GM23338 (cell line): ENCODE results near the gene KAZN. TPM values are rescaled to one million over a fixed set of nuclear protein-coding genes. Genes with fewer than 3 reads are reported as not detected.

Experiments
- ATAC-seq: fragments of 200-7000 bp; cut with Tn5 transposase; 3 replicates; pipeline ENCODE4 v1.9.1; 2020
- DNase-seq: peaks from one replicate; pipeline ENCODE4 v3.0.0-alpha.2; 2015; ENCODE audit warnings: low spot score
- H2AFZ ChIP-seq: fragments of 200-600 bp; sonication (generic); 2 replicates; pipeline ENCODE4 v1.8.0; 2016; ENCODE audit warnings: antibody characterized with exemption, mild to moderate bottlenecking, moderate library complexity
- H3F3A ChIP-seq: fragments of 200-600 bp; sonication (generic); replicated peaks from 2 replicates; pipeline ENCODE4 v1.8.0; 2017; ENCODE audit warnings: antibody characterized with exemption, mixed run types, low read depth
- H3K27ac ChIP-seq: fragments of 200-600 bp; sonication (generic); 2 replicates; pipeline ENCODE4 v1.6.1; 2016; ENCODE audit warnings: low read depth
- H3K27me3 ChIP-seq: fragments of 200-600 bp; sonication (generic); 2 replicates; pipeline ENCODE4 v1.8.0; 2016; ENCODE audit warnings: mild to moderate bottlenecking, mixed run types, moderate library complexity; ENCODE audit not compliant: insufficient read depth
- H3K36me3 ChIP-seq: fragments of 200-600 bp; sonication (generic); 2 replicates; pipeline ENCODE4 v1.8.0; 2016; ENCODE audit warnings: mild to moderate bottlenecking; ENCODE audit not compliant: insufficient read depth
- H3K4me1 ChIP-seq: fragments of 200-600 bp; sonication (generic); 2 replicates; pipeline ENCODE4 v1.8.0; 2016; ENCODE audit warnings: mild to moderate bottlenecking, moderate library complexity; ENCODE audit not compliant: insufficient read depth
- H3K4me2 ChIP-seq: fragments of 200-600 bp; sonication (generic); 2 replicates; pipeline ENCODE4 v1.7.1; 2017; ENCODE audit warnings: mixed run types
- H3K4me3 ChIP-seq: fragments of 200-600 bp; sonication (generic); 2 replicates; pipeline ENCODE4 v1.6.1; 2016; ENCODE audit warnings: mixed run types
- H3K79me2 ChIP-seq: fragments of 200-600 bp; sonication (generic); replicated peaks from 2 replicates; pipeline ENCODE4 v1.8.0; 2017; ENCODE audit warnings: mild to moderate bottlenecking; ENCODE audit not compliant: insufficient read depth
- H3K9me2 ChIP-seq: fragments of 200-600 bp; sonication (generic); 2 replicates; pipeline ENCODE4 v1.8.0; 2017; ENCODE audit not compliant: insufficient read depth
- H4K20me1 ChIP-seq: fragments of 200-600 bp; sonication (generic); replicated peaks from 2 replicates; pipeline ENCODE4 v1.8.0; 2017; ENCODE audit warnings: mild to moderate bottlenecking; ENCODE audit not compliant: insufficient read depth
- H3K27ac Mint-ChIP-seq: 2 replicates; pipeline ENCODE4 v1.8.0; 2020; ENCODE audit warnings: inconsistent platforms, mild to moderate bottlenecking, moderate library complexity, mixed read lengths
- H3K27me3 Mint-ChIP-seq: 3 replicates; pipeline ENCODE4 v1.8.0; 2022; ENCODE audit warnings: low read depth, mild to moderate bottlenecking, moderate library complexity, mixed read lengths, inconsistent platforms; ENCODE audit not compliant: insufficient read depth, poor library complexity
- H3K36me3 Mint-ChIP-seq: 3 replicates; pipeline ENCODE4 v1.8.0; 2021; ENCODE audit warnings: low read depth, mild to moderate bottlenecking, inconsistent platforms, moderate library complexity, mixed read lengths
- H3K4me1 Mint-ChIP-seq: 3 replicates; pipeline ENCODE4 v1.8.0; 2020; ENCODE audit warnings: mild to moderate bottlenecking, inconsistent platforms, mixed read lengths
- H3K4me3 Mint-ChIP-seq: 3 replicates; pipeline ENCODE4 v1.8.0; 2021; ENCODE audit warnings: moderate library complexity, mild to moderate bottlenecking, inconsistent platforms, mixed read lengths
- H3K9me3 Mint-ChIP-seq: 3 replicates; pipeline ENCODE4 v1.8.0; 2020; ENCODE audit warnings: moderate library complexity, mild to moderate bottlenecking, inconsistent platforms, mixed read lengths
- CREB1 ChIP-seq: fragments of 250-450 bp; sonication (Bioruptor Pico); IDR thresholded peaks from 2 replicates; pipeline ENCODE4 v1.5.0; 2020; ENCODE audit warnings: low read depth, mild to moderate bottlenecking, moderate library complexity
- EZH2 ChIP-seq: fragments of 200-600 bp; sonication (generic); IDR thresholded peaks from one replicate; pipeline ENCODE4 v1.8.0; 2017; ENCODE audit warnings: antibody characterized with exemption, mild to moderate bottlenecking, low read depth; ENCODE audit not compliant: unreplicated experiment
- EZH2phosphoT487 ChIP-seq: fragments of 200-600 bp; sonication (generic); IDR thresholded peaks from one replicate; pipeline ENCODE4 v1.8.1; 2018; ENCODE audit warnings: antibody characterized with exemption; ENCODE audit not compliant: unreplicated experiment
- JUNB ChIP-seq: IDR thresholded peaks from one replicate; pipeline ENCODE4 v1.6.1; 2016; ENCODE audit warnings: antibody characterized with exemption; ENCODE audit not compliant: unreplicated experiment
- NANOG ChIP-seq: IDR thresholded peaks from 2 replicates; pipeline ENCODE4 v1.6.1; 2016; ENCODE audit warnings: antibody characterized with exemption, borderline replicate concordance
- POLR2AphosphoS5 ChIP-seq: IDR thresholded peaks from 2 replicates; pipeline ENCODE4 v1.6.1; 2016; ENCODE audit warnings: antibody characterized with exemption, low read depth
- STAT1 ChIP-seq: IDR thresholded peaks from one replicate; pipeline ENCODE4 v1.6.1; 2016; ENCODE audit warnings: antibody characterized with exemption; ENCODE audit not compliant: unreplicated experiment
- ZNF114 ChIP-seq: fragments of 250-450 bp; sonication (Bioruptor Pico); IDR thresholded peaks from 2 replicates; pipeline ENCODE4 v1.5.0; 2020; ENCODE audit warnings: mild to moderate bottlenecking, moderate library complexity
- ZNF331 ChIP-seq: fragments of 250-450 bp; sonication (Bioruptor Pico); IDR thresholded peaks from 2 replicates; pipeline ENCODE4 v1.5.0; 2020; ENCODE audit warnings: low read depth, mild to moderate bottlenecking, moderate library complexity
- ZNF462 ChIP-seq: fragments of 250-450 bp; sonication (Bioruptor Pico); IDR thresholded peaks from 2 replicates; pipeline ENCODE4 v1.5.0; 2020; ENCODE audit warnings: mild to moderate bottlenecking, moderate library complexity
- polyA plus RNA-seq: library from polyadenylated mRNA; unstranded; fragments of >200 nt; fragmentation: Nextera tagmentation; extraction: Ambion mirVana; gene quantifications from 2 replicates; pipeline ENCODE4 v1.2.1, GENCODE V29; 2016
- total RNA-seq: library from RNA; depleted of rRNA; stranded (reverse); fragments of >200 nt; shearing (Covaris generic); gene quantifications from 2 replicates; pipeline ENCODE4 v1.2.3, GENCODE V29; 2014
- TF ChIP-seq, protein P1 (sequence below), 2 experiments: fragments of 200-600 bp in 1 of 2; sonication (generic) in 1 of 2; conservative IDR thresholded peaks; 2 replicates each; pipeline versions ENCODE4 v1.5.1 to v1.6.1; 2016 to 2017; ENCODE audit warnings: antibody characterized with exemption in 2 of 2, low read depth in 2 of 2, mild to moderate bottlenecking in 2 of 2, moderate library complexity in 1 of 2
- TF ChIP-seq, protein P2 (sequence below): IDR thresholded peaks from 2 replicates; pipeline ENCODE4 v1.6.1; 2016; ENCODE audit warnings: antibody characterized with exemption

The KAZN gene
- total and polyA plus RNA-seq, 2 experiments from 2014 or later, result 9.9 to 15.0 TPM

GRCh38 chr1:14954930-14955329, 356.4 kb downstream of the KAZN start:
- peaks cover 12% of the 10 kb centered on the region for H3K27me3 Mint-ChIP-seq
- H3K4me3 ChIP-seq, result no peak overlapping the region
- no peaks in the 10 kb centered on the region for H3K36me3 Mint-ChIP-seq
- no peaks in the 10 kb centered on the region for H3K36me3 ChIP-seq
- no peak overlapping the region for H2AFZ ChIP-seq
- no peak overlapping the region for H3K27ac Mint-ChIP-seq
- no peaks in the 10 kb centered on the region; the same call in 1 of the 2 replicates for H4K20me1 ChIP-seq
- no peak for ATAC-seq
- no peak overlapping the region for H3K4me3 Mint-ChIP-seq
- no peaks in the 10 kb centered on the region for H3K9me2 ChIP-seq
- peaks cover 23% of the 10 kb centered on the region for H3K4me1 Mint-ChIP-seq
- H3K4me1 ChIP-seq, result peaks cover 4% of the 10 kb centered on the region; the same call in 1 of the 2 replicates
- no peaks in the 10 kb centered on the region for H3K79me2 ChIP-seq
- no peak for DNase-seq
- no peaks in the 10 kb centered on the region for H3F3A ChIP-seq
- no peaks in the 10 kb centered on the region for H3K9me3 Mint-ChIP-seq
- H3K4me2 ChIP-seq, result no peak overlapping the region
- H3K27me3 ChIP-seq, result no peaks in the 10 kb centered on the region
- H3K27ac ChIP-seq, result no peak overlapping the region
- TF ChIP-seq ZNF331 (no peak), STAT1 (no peak), JUNB (no peak), POLR2AphosphoS5 (no peak), ZNF114 (CRISPR knock-in tag) (no peak), EZH2 (no peak), ZNF462 (CRISPR knock-in tag) (no peak), EZH2phosphoT487 (no peak), NANOG (no peak), CREB1 (CRISPR knock-in tag) (no peak)
- TF ChIP-seq, protein P1, sequence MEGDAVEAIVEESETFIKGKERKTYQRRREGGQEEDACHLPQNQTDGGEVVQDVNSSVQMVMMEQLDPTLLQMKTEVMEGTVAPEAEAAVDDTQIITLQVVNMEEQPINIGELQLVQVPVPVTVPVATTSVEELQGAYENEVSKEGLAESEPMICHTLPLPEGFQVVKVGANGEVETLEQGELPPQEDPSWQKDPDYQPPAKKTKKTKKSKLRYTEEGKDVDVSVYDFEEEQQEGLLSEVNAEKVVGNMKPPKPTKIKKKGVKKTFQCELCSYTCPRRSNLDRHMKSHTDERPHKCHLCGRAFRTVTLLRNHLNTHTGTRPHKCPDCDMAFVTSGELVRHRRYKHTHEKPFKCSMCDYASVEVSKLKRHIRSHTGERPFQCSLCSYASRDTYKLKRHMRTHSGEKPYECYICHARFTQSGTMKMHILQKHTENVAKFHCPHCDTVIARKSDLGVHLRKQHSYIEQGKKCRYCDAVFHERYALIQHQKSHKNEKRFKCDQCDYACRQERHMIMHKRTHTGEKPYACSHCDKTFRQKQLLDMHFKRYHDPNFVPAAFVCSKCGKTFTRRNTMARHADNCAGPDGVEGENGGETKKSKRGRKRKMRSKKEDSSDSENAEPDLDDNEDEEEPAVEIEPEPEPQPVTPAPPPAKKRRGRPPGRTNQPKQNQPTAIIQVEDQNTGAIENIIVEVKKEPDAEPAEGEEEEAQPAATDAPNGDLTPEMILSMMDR (conservative IDR thresholded peaks at IDR 0.05; ENCODE audit: low read depth in 2 of 2), result no peak
- TF ChIP-seq, protein P2, sequence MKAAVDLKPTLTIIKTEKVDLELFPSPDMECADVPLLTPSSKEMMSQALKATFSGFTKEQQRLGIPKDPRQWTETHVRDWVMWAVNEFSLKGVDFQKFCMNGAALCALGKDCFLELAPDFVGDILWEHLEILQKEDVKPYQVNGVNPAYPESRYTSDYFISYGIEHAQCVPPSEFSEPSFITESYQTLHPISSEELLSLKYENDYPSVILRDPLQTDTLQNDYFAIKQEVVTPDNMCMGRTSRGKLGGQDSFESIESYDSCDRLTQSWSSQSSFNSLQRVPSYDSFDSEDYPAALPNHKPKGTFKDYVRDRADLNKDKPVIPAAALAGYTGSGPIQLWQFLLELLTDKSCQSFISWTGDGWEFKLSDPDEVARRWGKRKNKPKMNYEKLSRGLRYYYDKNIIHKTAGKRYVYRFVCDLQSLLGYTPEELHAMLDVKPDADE, result no peak
